Measurements from ENCODE around the gene ZNRF2.
"Not testable (repeated sequence)": the region's sequence is repeated elsewhere in the genome, so short reads cannot be mapped to it uniquely, and the experiment has no call there.

ZNRF2 gene

DNA sequence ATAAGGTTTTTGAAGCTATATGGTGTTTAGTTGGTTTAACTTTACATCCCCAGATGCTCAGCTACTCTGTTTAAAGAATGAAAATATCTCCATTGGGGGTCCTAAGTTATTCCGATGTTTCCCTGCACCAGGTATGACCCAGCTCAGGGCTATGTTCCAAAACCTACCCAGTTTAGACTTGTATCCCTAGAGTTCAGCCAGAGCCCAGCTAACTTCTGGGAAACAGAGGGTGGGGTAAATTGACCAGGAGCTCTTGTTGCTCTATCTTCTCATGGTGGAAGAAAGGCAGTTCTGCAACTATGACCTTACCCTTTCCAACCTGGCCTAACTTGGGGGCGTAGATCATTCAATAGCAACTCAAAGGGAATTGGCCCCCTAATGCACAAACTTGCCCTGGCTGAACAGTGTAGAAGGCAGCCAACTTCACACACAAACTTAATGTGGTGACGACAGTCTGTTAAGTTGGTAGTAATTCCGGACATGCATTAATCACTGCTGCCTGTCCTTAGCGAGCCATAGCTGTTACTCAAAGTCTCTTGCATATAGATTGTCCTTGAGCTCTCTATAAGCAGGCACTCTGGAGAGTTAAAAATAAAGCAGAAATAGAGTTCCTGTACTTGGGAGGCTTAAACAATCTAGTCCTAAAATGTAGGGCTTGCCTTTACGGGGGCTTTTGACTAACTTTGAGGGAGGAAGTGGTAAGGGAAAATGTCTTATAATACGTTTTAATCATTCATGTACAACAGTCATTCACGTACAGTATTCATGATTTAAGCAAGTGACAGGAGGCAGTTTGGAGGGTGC is 5.3 kb upstream of the ZNRF2 start:
- H3K36me3 ChIP-seq (ENCODE audit: control insufficient read depth in 1 of 2, insufficient read depth in 2 of 2, low read length in 2 of 2): no peaks in the 10 kb centered on the region
- no peak overlapping the region for H3K4me3 ChIP-seq (ENCODE audit: low read depth in 1 of 2, low read length in 2 of 2)
- H3K27ac ChIP-seq (ENCODE audit: low read length): no peak overlapping the region
- H3K27me3 ChIP-seq (ENCODE audit: low read depth, low read length): no peaks in the 10 kb centered on the region
- no peaks in the 10 kb centered on the region for H3K9me3 ChIP-seq (ENCODE audit: control insufficient read depth in 1 of 2, low read length in 2 of 2)
- H3K4me1 ChIP-seq (ENCODE audit: control insufficient read depth in 1 of 2, insufficient read depth in 2 of 2, low read length in 2 of 2): no peaks in the 10 kb centered on the region

- Histone ChIP-seq H3K9me3 (ENCODE audit: control insufficient read depth in 1 of 2, low read length in 2 of 2) (no peaks in the 10 kb centered on the region), H3K27ac (ENCODE audit: low read length) (no peak overlapping the region), H3K36me3 (ENCODE audit: control insufficient read depth in 1 of 2, insufficient read depth in 2 of 2, low read length in 2 of 2) (no peaks in the 10 kb centered on the region), H3K27me3 (ENCODE audit: low read depth, low read length) (no peaks in the 10 kb centered on the region), H3K4me3 (ENCODE audit: low read depth in 1 of 2, low read length in 2 of 2) (no peak overlapping the region), H3K4me1 (ENCODE audit: control insufficient read depth in 1 of 2, insufficient read depth in 2 of 2, low read length in 2 of 2) (no peaks in the 10 kb centered on the region)
These were observed 4.8 kb upstream of the ZNRF2 start for GRCh38 chr7:30279653-30279904.

DNA sequence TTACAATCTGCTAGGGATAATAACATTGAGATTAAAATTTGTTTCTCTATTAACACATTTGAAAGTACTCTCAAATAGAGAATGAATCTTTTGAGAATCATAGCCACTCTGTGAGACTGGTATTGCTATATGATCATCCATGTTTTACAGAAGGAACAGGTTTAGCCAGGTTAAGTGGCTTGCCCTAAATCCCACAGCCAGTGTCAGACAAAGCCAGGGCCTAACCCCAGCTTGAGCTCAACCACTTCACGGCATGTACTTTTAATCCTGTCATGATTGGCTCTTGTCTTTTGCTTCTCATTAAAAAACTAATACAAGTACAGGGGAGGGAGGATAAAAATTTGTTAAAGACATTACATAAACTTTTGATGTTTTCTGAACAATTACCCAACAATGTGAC is 3.8 kb upstream of the ZNRF2 start:
- H3K27ac ChIP-seq (ENCODE audit: low read length): no peak overlapping the region
- H3K27me3 ChIP-seq (ENCODE audit: low read depth, low read length): no peaks in the 10 kb centered on the region
- no peaks in the 10 kb centered on the region for H3K4me1 ChIP-seq (ENCODE audit: control insufficient read depth in 1 of 2, insufficient read depth in 2 of 2, low read length in 2 of 2)
- H3K9me3 ChIP-seq (ENCODE audit: control insufficient read depth in 1 of 2, low read length in 2 of 2): no peaks in the 10 kb centered on the region
- H3K36me3 ChIP-seq (ENCODE audit: control insufficient read depth in 1 of 2, insufficient read depth in 2 of 2, low read length in 2 of 2): no peaks in the 10 kb centered on the region
- H3K4me3 ChIP-seq (ENCODE audit: low read depth in 1 of 2, low read length in 2 of 2): no peak overlapping the region

GRCh38 chr7:30281263-30281662 is 3.1 kb upstream of the ZNRF2 start:
- H3K36me3 ChIP-seq (ENCODE audit: control insufficient read depth in 1 of 2, insufficient read depth in 2 of 2, low read length in 2 of 2): no peaks in the 10 kb centered on the region

GRCh38 chr7:30281791-30282190 is 2.6 kb upstream of the ZNRF2 start:
- Histone ChIP-seq H3K27me3 (ENCODE audit: low read depth, low read length) (no peaks in the 10 kb centered on the region), H3K36me3 (ENCODE audit: control insufficient read depth in 1 of 2, insufficient read depth in 2 of 2, low read length in 2 of 2) (no peaks in the 10 kb centered on the region), H3K4me3 (ENCODE audit: low read depth in 1 of 2, low read length in 2 of 2) (no peak overlapping the region), H3K9me3 (ENCODE audit: control insufficient read depth in 1 of 2, low read length in 2 of 2) (no peaks in the 10 kb centered on the region), H3K27ac (ENCODE audit: low read length) (no peak overlapping the region), H3K4me1 (ENCODE audit: control insufficient read depth in 1 of 2, insufficient read depth in 2 of 2, low read length in 2 of 2) (peaks cover 0 to 3% of the 10 kb centered on the region in 2 donors)

More at GRCh38 chr7:30281263-30281662, 3.1 kb upstream of the ZNRF2 start:
- H3K9me3 ChIP-seq (ENCODE audit: control insufficient read depth in 1 of 2, low read length in 2 of 2): no peaks in the 10 kb centered on the region
- no peak overlapping the region for H3K27ac ChIP-seq (ENCODE audit: low read length)
- no peak overlapping the region for H3K4me3 ChIP-seq (ENCODE audit: low read depth in 1 of 2, low read length in 2 of 2)
- H3K4me1 ChIP-seq (ENCODE audit: control insufficient read depth in 1 of 2, insufficient read depth in 2 of 2, low read length in 2 of 2): no peaks in the 10 kb centered on the region
- no peaks in the 10 kb centered on the region for H3K27me3 ChIP-seq (ENCODE audit: low read depth, low read length)

GRCh38 chr7:30282735-30283134 is 1.7 kb upstream of the ZNRF2 start:
- H3K4me3 ChIP-seq (ENCODE audit: low read depth in 1 of 2, low read length in 2 of 2): no peak overlapping the region
- H3K27ac ChIP-seq (ENCODE audit: low read length): no peak overlapping the region
- H3K36me3 ChIP-seq (ENCODE audit: control insufficient read depth in 1 of 2, insufficient read depth in 2 of 2, low read length in 2 of 2): no peaks in the 10 kb centered on the region
- H3K27me3 ChIP-seq (ENCODE audit: low read depth, low read length): no peaks in the 10 kb centered on the region
- H3K9me3 ChIP-seq (ENCODE audit: control insufficient read depth in 1 of 2, low read length in 2 of 2): no peaks in the 10 kb centered on the region
- peaks cover 0 to 3% of the 10 kb centered on the region in 2 donors for H3K4me1 ChIP-seq (ENCODE audit: control insufficient read depth in 1 of 2, insufficient read depth in 2 of 2, low read length in 2 of 2)

DNA sequence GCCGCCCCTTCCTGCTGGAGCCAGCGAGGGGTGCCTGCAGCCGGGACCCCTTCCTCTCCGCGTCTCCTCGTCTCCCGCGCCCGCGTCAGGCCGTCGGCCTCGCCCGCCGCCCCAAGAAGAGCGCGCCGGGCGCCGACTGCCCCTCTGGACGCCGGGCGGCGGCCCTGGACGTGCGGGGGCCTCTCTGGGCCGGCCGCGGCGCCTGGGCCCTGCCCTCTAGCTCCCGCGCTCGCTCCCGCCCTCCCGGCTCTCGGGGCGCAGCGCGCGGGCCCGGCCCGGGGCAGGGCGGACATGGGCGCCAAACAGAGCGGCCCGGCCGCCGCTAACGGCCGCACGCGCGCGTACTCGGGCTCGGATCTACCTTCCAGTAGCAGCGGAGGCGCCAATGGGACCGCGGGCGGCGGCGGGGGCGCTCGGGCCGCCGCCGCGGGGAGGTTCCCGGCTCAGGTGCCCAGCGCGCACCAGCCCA is 704 bp downstream of the ZNRF2 start:
- peaks cover 0 to 9% of the 10 kb centered on the region in 2 donors for H3K4me1 ChIP-seq (ENCODE audit: control insufficient read depth in 1 of 2, insufficient read depth in 2 of 2, low read length in 2 of 2)
- H3K36me3 ChIP-seq (ENCODE audit: control insufficient read depth in 1 of 2, insufficient read depth in 2 of 2, low read length in 2 of 2): no peaks in the 10 kb centered on the region
- no peaks in the 10 kb centered on the region for H3K27me3 ChIP-seq (ENCODE audit: low read depth, low read length)
- H3K9me3 ChIP-seq (ENCODE audit: control insufficient read depth in 1 of 2, low read length in 2 of 2): no peaks in the 10 kb centered on the region
- no peak overlapping the region for H3K27ac ChIP-seq (ENCODE audit: low read length)
- H3K4me3 ChIP-seq (ENCODE audit: low read depth in 1 of 2, low read length in 2 of 2): peak overlapping the region; percentile 16 to 93

- Histone ChIP-seq H3K36me3 (ENCODE audit: control insufficient read depth in 1 of 2, insufficient read depth in 2 of 2, low read length in 2 of 2) (no peaks in the 10 kb centered on the region), H3K27ac (ENCODE audit: low read length) (peak overlapping the region; percentile 71), H3K9me3 (ENCODE audit: control insufficient read depth in 1 of 2, low read length in 2 of 2) (no peaks in the 10 kb centered on the region), H3K27me3 (ENCODE audit: low read depth, low read length) (no peaks in the 10 kb centered on the region), H3K4me1 (ENCODE audit: control insufficient read depth in 1 of 2, insufficient read depth in 2 of 2, low read length in 2 of 2) (peaks cover 0 to 9% of the 10 kb centered on the region in 2 donors), H3K4me3 (ENCODE audit: low read depth in 1 of 2, low read length in 2 of 2) (peak overlapping the region; percentile 76 to 93)
These were observed 1.3 kb downstream of the ZNRF2 start for GRCh38 chr7:30285536-30286284.

DNA sequence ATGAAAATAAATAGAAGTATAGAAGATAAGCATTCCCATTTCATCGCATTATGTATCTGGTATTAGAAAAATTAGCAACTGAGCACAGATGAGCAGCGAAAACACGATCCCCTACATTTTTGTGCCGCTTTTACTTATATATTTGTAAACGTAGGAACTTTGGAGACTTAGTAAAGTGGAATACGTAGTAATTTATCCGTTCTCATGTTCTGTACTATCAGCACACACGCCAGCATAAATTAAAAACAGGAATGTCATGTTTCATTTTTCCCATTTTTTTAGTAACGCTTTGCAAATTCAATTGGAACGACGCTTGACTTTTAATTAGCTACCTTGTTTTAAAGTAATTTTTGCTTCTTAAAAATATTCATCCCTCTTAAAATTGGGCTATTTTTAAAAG is 2.4 kb downstream of the ZNRF2 start:
- Histone ChIP-seq H3K4me1 (ENCODE audit: control insufficient read depth in 1 of 2, insufficient read depth in 2 of 2, low read length in 2 of 2) (peaks cover 0 to 9% of the 10 kb centered on the region in 2 donors), H3K4me3 (ENCODE audit: low read depth in 1 of 2, low read length in 2 of 2) (peak overlapping the region; percentile 76 to 93), H3K27me3 (ENCODE audit: low read depth, low read length) (no peaks in the 10 kb centered on the region), H3K27ac (ENCODE audit: low read length) (peak overlapping the region; percentile 71), H3K9me3 (ENCODE audit: control insufficient read depth in 1 of 2, low read length in 2 of 2) (no peaks in the 10 kb centered on the region), H3K36me3 (ENCODE audit: control insufficient read depth in 1 of 2, insufficient read depth in 2 of 2, low read length in 2 of 2) (no peaks in the 10 kb centered on the region)

GRCh38 chr7:30287625-30288024 is 3.2 kb downstream of the ZNRF2 start:
- H3K4me1 ChIP-seq (ENCODE audit: control insufficient read depth in 1 of 2, insufficient read depth in 2 of 2, low read length in 2 of 2); H3K36me3 ChIP-seq (ENCODE audit: control insufficient read depth in 1 of 2, insufficient read depth in 2 of 2, low read length in 2 of 2); H3K4me3 ChIP-seq (ENCODE audit: low read depth in 1 of 2, low read length in 2 of 2); H3K27ac ChIP-seq (ENCODE audit: low read length); H3K9me3 ChIP-seq (ENCODE audit: control insufficient read depth in 1 of 2, low read length in 2 of 2); H3K27me3 ChIP-seq (ENCODE audit: low read depth, low read length): not testable (repeated sequence)

- not testable (repeated sequence) for H3K4me3 ChIP-seq (ENCODE audit: low read depth in 1 of 2, low read length in 2 of 2); H3K36me3 ChIP-seq (ENCODE audit: control insufficient read depth in 1 of 2, insufficient read depth in 2 of 2, low read length in 2 of 2); H3K4me1 ChIP-seq (ENCODE audit: control insufficient read depth in 1 of 2, insufficient read depth in 2 of 2, low read length in 2 of 2); H3K27me3 ChIP-seq (ENCODE audit: low read depth, low read length); H3K9me3 ChIP-seq (ENCODE audit: control insufficient read depth in 1 of 2, low read length in 2 of 2); H3K27ac ChIP-seq (ENCODE audit: low read length)
These were observed 5.2 kb downstream of the ZNRF2 start for GRCh38 chr7:30289634-30290033.

Data from muscle layer of duodenum (tissue), 2 donors.